Thyroid gland (tissue), 4 donors: ENCODE data around the gene ANO1.

ENCODE experiments used
- POLR2A ChIP-seq, 2 donors: fragments of 450-650 bp; IDR thresholded peaks; one replicate each; pipeline ENCODE4 v1.6.1; 2017; ENCODE audit warnings: antibody characterized with exemption in 2 of 2, mild to moderate bottlenecking in 2 of 2, moderate library complexity in 1 of 2
- TF ChIP-seq, protein P1 (sequence below), 6 experiments: fragments of 200-600 bp in 3 of 6; fragments of 450-650 bp in 3 of 6; sonication (generic) in 3 of 6; IDR thresholded peaks; one replicate each; pipeline ENCODE4 v1.5.1; 2016 to 2019; ENCODE audit warnings: antibody characterized with exemption in 6 of 6, mild to moderate bottlenecking in 2 of 6, inconsistent platforms in 1 of 6, moderate library complexity in 1 of 6

DNA sequence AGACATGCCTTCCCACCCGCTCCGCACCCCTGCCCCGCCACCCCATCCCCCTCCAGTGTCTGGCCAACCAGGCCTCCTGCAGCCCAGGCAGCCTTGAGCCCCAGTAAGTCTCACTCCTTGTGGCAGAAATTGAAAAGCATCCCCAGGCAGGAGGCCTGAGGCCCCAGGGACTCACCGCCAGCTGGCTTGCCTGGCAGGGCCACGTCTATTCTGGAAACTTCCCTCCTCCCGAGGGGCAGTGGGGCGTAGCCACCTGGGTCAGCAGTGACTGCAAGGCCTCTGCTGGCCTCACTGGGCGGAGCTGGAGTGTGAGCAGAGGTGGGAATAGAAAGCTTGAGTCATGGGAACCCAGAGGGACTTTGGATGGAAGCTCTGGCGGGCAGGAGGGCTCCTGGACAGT lies 26.3 kb downstream of the ANO1 start:
- TF ChIP-seq, protein P1, sequence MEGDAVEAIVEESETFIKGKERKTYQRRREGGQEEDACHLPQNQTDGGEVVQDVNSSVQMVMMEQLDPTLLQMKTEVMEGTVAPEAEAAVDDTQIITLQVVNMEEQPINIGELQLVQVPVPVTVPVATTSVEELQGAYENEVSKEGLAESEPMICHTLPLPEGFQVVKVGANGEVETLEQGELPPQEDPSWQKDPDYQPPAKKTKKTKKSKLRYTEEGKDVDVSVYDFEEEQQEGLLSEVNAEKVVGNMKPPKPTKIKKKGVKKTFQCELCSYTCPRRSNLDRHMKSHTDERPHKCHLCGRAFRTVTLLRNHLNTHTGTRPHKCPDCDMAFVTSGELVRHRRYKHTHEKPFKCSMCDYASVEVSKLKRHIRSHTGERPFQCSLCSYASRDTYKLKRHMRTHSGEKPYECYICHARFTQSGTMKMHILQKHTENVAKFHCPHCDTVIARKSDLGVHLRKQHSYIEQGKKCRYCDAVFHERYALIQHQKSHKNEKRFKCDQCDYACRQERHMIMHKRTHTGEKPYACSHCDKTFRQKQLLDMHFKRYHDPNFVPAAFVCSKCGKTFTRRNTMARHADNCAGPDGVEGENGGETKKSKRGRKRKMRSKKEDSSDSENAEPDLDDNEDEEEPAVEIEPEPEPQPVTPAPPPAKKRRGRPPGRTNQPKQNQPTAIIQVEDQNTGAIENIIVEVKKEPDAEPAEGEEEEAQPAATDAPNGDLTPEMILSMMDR (IDR thresholded peaks at IDR 0.05): no peak
- TF ChIP-seq POLR2A (IDR thresholded peaks at IDR 0.05): peak in 1 of 2 donors; percentile 57
